ENCODE data around the gene CEP68. TPM values are rescaled to one million over a fixed set of nuclear protein-coding genes. Genes with fewer than 3 reads are reported as not detected.
A peak's percentile ranks its signal among the peaks of the same experiment; 100 is the strongest.
"Not testable (repeated sequence)": the region's sequence is repeated elsewhere in the genome, so short reads cannot be mapped to it uniquely, and the experiment has no call there.

CEP68 gene
- total and polyA plus RNA-seq, 4 experiments from 2014 or later, result 19.9 to 59.9 (median 43.0) TPM

GRCh38 chr2:65128297-65129190 lies 72.3 kb downstream of the CEP68 start:
- H3K4me1 Mint-ChIP-seq, result peaks cover 23 to 59% (median 36%) of the 10 kb centered on the region in 4 donors

DNA sequence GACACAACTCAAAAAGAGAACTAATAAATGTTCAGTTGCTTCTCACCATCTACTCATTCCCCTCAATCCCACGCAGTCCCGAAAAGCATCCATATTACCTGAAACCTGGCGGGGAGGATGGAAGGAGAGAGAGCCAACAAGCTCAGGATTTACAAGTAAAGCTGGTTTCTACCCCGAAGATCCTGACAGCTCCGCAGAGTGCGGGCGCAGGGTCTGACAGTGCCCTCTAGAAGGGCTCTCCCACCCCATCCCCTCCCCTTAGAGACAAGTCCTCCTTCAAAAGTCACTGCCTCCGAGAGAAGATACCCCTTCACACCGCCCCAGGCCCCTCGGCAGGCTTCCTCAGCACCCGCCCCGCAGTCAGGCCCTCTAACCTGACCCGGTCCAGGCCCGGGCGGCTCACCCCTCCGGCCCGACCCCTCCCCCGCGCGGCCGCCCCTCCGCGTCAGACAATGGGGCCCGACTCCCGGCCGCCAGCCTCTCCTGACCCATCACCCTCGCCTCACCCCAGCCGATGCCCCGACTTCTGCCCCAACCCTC lies 73.1 kb downstream of the CEP68 start:
- peak overlapping the region; percentile 94 to 100 (median 99) for H3K27ac Mint-ChIP-seq
- no peaks in the 10 kb centered on the region for H3K27me3 Mint-ChIP-seq
- no peaks in the 10 kb centered on the region for H3K27me3 ChIP-seq (ENCODE audit: insufficient read depth, low read length)
- peak overlapping the region; percentile 97 to 100 (median 99) for H3K4me3 Mint-ChIP-seq
- no peaks in the 10 kb centered on the region for H3K36me3 ChIP-seq (ENCODE audit: insufficient read depth, low read length)
- peaks cover 23 to 58% (median 33%) of the 10 kb centered on the region in 4 donors for H3K4me1 Mint-ChIP-seq
- H3K9me3 Mint-ChIP-seq, result no peaks in the 10 kb centered on the region
- CTCF ChIA-PET (ENCODE audit: partially characterized antibody), result interaction anchor here (0.7 to 2.6 kb wide), 16 partner anchors 10 to 522 kb away, joined by 3 to 22 read pairs (median 4); partner anchors contain the start of genes ACTR2 and CEP68
- H3K4me3 ChIP-seq (ENCODE audit: low read length in 2 of 2), result peak overlapping the region; percentile 69 to 94
- peaks cover 52% of the 10 kb centered on the region for H3K4me1 ChIP-seq (ENCODE audit: insufficient read depth, low read length)
- peak in 2 of 5 donors; percentile 15 to 19 for DNase-seq
- peak overlapping the region; percentile 97 for H3K27ac ChIP-seq (ENCODE audit: low read depth, low read length)
- intact Hi-C loops (cut with micrococcal nuclease), result loop anchor here (2.0 kb wide), 1 partner anchor 1541 kb away; the partner anchor contains the start of genes MDH1 and WDPCP
- POLR2A ChIA-PET (ENCODE audit: partially characterized antibody), result interaction anchor here (0.6 to 5.5 kb wide), 29 partner anchors 8 to 1541 kb away, joined by 3 to 85 read pairs (median 5); partner anchors contain the start of genes ACTR2, CEP68, MDH1 and SERTAD2
- H3K9me3 ChIP-seq (ENCODE audit: control insufficient read depth in 1 of 2, low read length in 2 of 2), result no peaks in the 10 kb centered on the region
- H3K36me3 Mint-ChIP-seq, result peaks cover 4 to 14% of the 10 kb centered on the region in 2 donors

More at GRCh38 chr2:65128297-65129190, 72.3 kb downstream of the CEP68 start:
- Histone ChIP-seq H3K4me1 (ENCODE audit: insufficient read depth, low read length) (peaks cover 59% of the 10 kb centered on the region), H3K4me3 (ENCODE audit: low read length in 2 of 2) (peak overlapping the region; percentile 69 to 94), H3K27me3 (ENCODE audit: insufficient read depth, low read length) (no peaks in the 10 kb centered on the region), H3K36me3 (ENCODE audit: insufficient read depth, low read length) (no peaks in the 10 kb centered on the region), H3K9me3 (ENCODE audit: control insufficient read depth in 1 of 2, low read length in 2 of 2) (no peaks in the 10 kb centered on the region), H3K27ac (ENCODE audit: low read depth, low read length) (peak overlapping the region; percentile 97)
- intact Hi-C loops (cut with micrococcal nuclease), result loop anchor here (2.0 kb wide), 1 partner anchor 1540 kb away; the partner anchor contains the start of genes MDH1 and WDPCP
- no peaks in the 10 kb centered on the region for H3K27me3 Mint-ChIP-seq
- no peaks in the 10 kb centered on the region for H3K9me3 Mint-ChIP-seq
- H3K36me3 Mint-ChIP-seq, result peaks cover 4 to 14% of the 10 kb centered on the region in 2 donors
- H3K27ac Mint-ChIP-seq, result peak overlapping the region; percentile 94 to 100 (median 99)
- no peak for DNase-seq
- POLR2A ChIA-PET (ENCODE audit: partially characterized antibody), result interaction anchor here (0.7 to 5.5 kb wide), 13 partner anchors 10 to 475 kb away, joined by 3 to 85 read pairs (median 9); partner anchors contain the start of genes ACTR2, CEP68, SERTAD2 and SLC1A4
- CTCF ChIA-PET (ENCODE audit: partially characterized antibody), result interaction anchor here (1.4 to 2.6 kb wide), 5 partner anchors 9 to 99 kb away, joined by 3 to 22 read pairs (median 10); partner anchors contain the start of genes ACTR2 and CEP68
- peak overlapping the region; percentile 97 to 100 (median 99) for H3K4me3 Mint-ChIP-seq

DNA sequence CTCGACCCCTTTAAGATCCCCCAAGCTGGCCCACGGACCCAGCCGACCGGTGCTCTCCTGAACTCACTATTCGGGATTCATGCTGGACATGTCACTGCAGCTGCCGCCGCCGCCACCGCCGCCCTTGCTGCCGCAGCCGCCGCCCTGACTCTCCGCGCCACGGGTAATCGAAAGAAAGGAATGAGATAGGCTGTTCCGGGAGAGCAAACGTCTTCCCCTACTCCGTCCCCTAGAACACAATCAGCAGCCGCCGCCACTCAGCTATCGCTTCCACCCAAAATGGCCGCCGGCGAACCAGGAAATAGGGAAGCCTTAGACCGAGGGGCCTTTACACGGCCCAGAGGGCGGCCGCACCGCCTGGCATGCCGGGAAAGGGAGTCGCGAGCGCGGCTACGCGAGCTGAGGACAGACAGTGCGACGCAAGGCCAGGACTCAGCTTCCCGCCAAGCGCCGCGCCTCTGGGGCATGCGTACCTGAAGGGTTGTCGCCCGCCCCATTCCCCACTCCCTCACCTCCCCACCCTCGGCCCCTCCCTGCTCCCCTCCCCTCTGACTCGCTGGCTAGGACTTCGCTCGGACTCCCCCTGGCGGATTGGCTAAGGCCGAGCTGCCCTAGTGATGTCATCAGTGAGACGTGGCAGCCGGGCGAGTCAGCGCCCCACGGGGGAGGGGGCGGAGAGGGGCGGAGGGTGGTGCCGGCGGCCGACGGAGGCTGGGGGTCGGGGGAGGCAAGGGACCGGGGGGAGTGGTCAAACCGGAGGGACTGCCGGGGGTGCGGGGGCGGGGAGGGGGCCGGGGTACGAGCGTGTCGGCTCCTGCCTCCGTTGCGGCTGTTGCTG lies 73.8 kb downstream of the CEP68 start, which contains the start of gene RAB1A:
Gene RAB1A (minus strand): TSS at position 281 of the 838 bp plus-strand sequence. CDS start 191 bp downstream, at position 90.
- DNase-seq, result peak; percentile 95 to 100 (median 99)
- Histone ChIP-seq H3K9me3 (ENCODE audit: control insufficient read depth in 1 of 2, low read length in 2 of 2) (no peaks in the 10 kb centered on the region), H3K4me1 (ENCODE audit: insufficient read depth, low read length) (peaks cover 45% of the 10 kb centered on the region), H3K4me3 (ENCODE audit: low read length in 2 of 2) (peak within 1 kb of the TSS; percentile 74 to 94), H3K27ac (ENCODE audit: low read depth, low read length) (peak within 1 kb of the TSS; percentile 97), H3K27me3 (ENCODE audit: insufficient read depth, low read length) (no peaks in the 10 kb centered on the region), H3K36me3 (ENCODE audit: insufficient read depth, low read length) (no peaks in the 10 kb centered on the region)
- intact Hi-C loops (cut with micrococcal nuclease), result loop anchor here (1.0 to 5.0 kb wide), 9 partner anchors 66 to 1541 kb away; partner anchors contain the start of genes ACTR2, AFTPH, CEP68 and MDH1
- Mint-ChIP-seq H3K4me1 (peaks cover 20 to 51% (median 28%) of the 10 kb centered on the region in 4 donors), H3K4me3 (peak within 1 kb of the TSS; percentile 97 to 100 (median 99)), H3K27me3 (no peaks in the 10 kb centered on the region), H3K36me3 (peaks cover 4 to 14% of the 10 kb centered on the region in 2 donors), H3K9me3 (no peaks in the 10 kb centered on the region), H3K27ac (peak within 1 kb of the TSS; percentile 94 to 100 (median 99))
- POLR2A ChIA-PET (ENCODE audit: partially characterized antibody), result interaction anchor here (0.6 to 5.5 kb wide), 32 partner anchors 8 to 1541 kb away, joined by 3 to 85 read pairs (median 5); partner anchors contain the start of genes ACTR2, CEP68, MDH1 and SERTAD2
- CTCF ChIA-PET (ENCODE audit: partially characterized antibody), result interaction anchor here (0.7 to 2.6 kb wide), 16 partner anchors 9 to 523 kb away, joined by 3 to 22 read pairs (median 4); partner anchors contain the start of genes ACTR2 and CEP68

DNA sequence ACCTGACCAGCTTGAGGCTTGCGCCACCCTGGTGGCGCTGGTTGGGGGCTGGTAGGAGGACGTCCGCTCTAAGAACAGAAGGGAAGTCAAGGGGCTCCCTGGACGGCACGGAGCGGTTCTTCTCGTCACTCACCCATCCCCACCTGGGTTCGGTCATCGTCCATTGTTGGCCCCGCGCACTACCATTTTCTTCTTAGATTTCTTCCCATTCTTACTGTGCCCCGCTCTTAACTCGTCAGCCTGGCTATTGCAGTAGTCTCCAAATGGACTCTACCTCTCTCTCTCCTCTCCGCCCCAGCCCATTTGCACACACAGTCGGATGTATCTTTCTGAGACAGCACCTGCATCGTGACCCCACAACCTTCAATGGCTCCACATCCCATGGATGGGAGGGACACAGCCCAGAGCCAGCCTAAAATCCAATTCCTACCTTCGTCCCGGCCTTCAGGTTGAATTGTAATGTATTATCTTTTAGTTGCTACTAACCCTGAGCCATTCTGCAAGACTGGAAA lies 74.5 kb downstream of the CEP68 start:
- Mint-ChIP-seq H3K4me1 (peaks cover 20 to 45% (median 25%) of the 10 kb centered on the region in 4 donors), H3K9me3 (no peaks in the 10 kb centered on the region), H3K4me3 (peak overlapping the region; percentile 97 to 100 (median 99)), H3K36me3 (peaks cover 4 to 14% of the 10 kb centered on the region in 2 donors), H3K27me3 (no peaks in the 10 kb centered on the region), H3K27ac (peak overlapping the region; percentile 94 to 100 (median 99))
- intact Hi-C loops (cut with micrococcal nuclease), result loop anchor here (1.0 to 5.0 kb wide), 8 partner anchors 66 to 1290 kb away; partner anchors contain the start of genes ACTR2, AFTPH, CEP68 and SLC1A4
- CTCF ChIA-PET (ENCODE audit: partially characterized antibody), result interaction anchor here (1.0 to 2.6 kb wide), 13 partner anchors 8 to 523 kb away, joined by 3 to 22 read pairs (median 5); partner anchors contain the start of genes ACTR2 and CEP68
- no peak for DNase-seq
- Histone ChIP-seq H3K4me1 (ENCODE audit: insufficient read depth, low read length) (peaks cover 38% of the 10 kb centered on the region), H3K36me3 (ENCODE audit: insufficient read depth, low read length) (no peaks in the 10 kb centered on the region), H3K4me3 (ENCODE audit: low read length in 2 of 2) (peak overlapping the region in 1 of 2 donors; percentile 74), H3K27ac (ENCODE audit: low read depth, low read length) (peak overlapping the region; percentile 97), H3K27me3 (ENCODE audit: insufficient read depth, low read length) (no peaks in the 10 kb centered on the region), H3K9me3 (ENCODE audit: control insufficient read depth in 1 of 2, low read length in 2 of 2) (no peaks in the 10 kb centered on the region)
- POLR2A ChIA-PET (ENCODE audit: partially characterized antibody), result interaction anchor here (0.7 to 5.5 kb wide), 21 partner anchors 9 to 1542 kb away, joined by 3 to 85 read pairs (median 5); partner anchors contain the start of genes ACTR2, CEP68, MDH1 and SERTAD2

DNA sequence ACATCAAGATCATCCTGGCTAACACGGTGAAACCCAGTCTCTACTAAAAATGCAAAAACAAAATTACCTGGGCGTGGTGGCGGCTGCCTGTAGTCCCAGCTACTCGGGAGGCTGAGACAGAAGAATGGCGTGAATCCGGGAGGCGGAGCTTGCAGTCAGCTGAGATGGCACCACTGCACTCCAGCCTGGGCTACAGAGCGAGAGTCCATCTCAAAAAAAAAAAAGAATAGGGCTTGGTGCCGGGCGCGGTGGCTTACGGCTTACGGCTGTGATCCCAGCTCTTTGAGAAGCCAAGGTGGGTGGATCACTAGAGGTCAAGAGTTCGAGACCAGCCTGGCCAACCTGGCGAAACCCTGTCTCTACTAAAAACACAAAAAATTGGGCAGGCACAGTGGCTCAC lies 76.7 kb downstream of the CEP68 start:
- H3K27me3 ChIP-seq (ENCODE audit: insufficient read depth, low read length); H3K27me3 Mint-ChIP-seq; H3K36me3 ChIP-seq (ENCODE audit: insufficient read depth, low read length); H3K27ac ChIP-seq (ENCODE audit: low read depth, low read length); DNase-seq; H3K4me3 ChIP-seq (ENCODE audit: low read length in 2 of 2); H3K4me3 Mint-ChIP-seq; H3K9me3 Mint-ChIP-seq; H3K9me3 ChIP-seq (ENCODE audit: control insufficient read depth in 1 of 2, low read length in 2 of 2): not testable (repeated sequence)
- Mint-ChIP-seq H3K4me1 (peaks cover 10 to 25% (median 13%) of the 10 kb centered on the region in 4 donors), H3K27ac (peak overlapping the region in 1 of 7 donors; percentile 53), H3K36me3 (peaks cover 0 to 11% of the 10 kb centered on the region in 2 donors)
- POLR2A ChIA-PET (ENCODE audit: partially characterized antibody), result interaction anchor here (1.4 to 5.5 kb wide), 2 partner anchors 75 to 94 kb away, joined by 3 to 85 read pairs; partner anchors contain the start of genes ACTR2 and CEP68
- peaks cover 16% of the 10 kb centered on the region for H3K4me1 ChIP-seq (ENCODE audit: insufficient read depth, low read length)
- CTCF ChIA-PET (ENCODE audit: partially characterized antibody), result interaction anchor here (0.7 to 2.4 kb wide), 5 partner anchors 36 to 214 kb away, joined by 3 to 10 read pairs (median 4); no protein-coding TSS in a partner anchor
- intact Hi-C loops (cut with micrococcal nuclease), result loop anchor here (5.0 kb wide), 1 partner anchor 299 kb away; the partner anchor contains the start of gene SPRED2
